Motor neuron (in vitro differentiated cells): ENCODE results near the gene C2CD2. TPM values are rescaled to one million over a fixed set of nuclear protein-coding genes. Genes with fewer than 3 reads are reported as not detected.

ENCODE experiments used
- ATAC-seq, 8 experiments: fragments of 200-7000 bp; cut with Tn5 transposase; replicated peaks in 6 of 8; 2 replicates each; pipeline ENCODE4 v1.8.0; 2021; ENCODE audit warnings: mild to moderate bottlenecking in 8 of 8, moderate library complexity in 8 of 8
- H3K27ac ChIP-seq, 2 donors: fragments of 250-450 bp; sonication (Bioruptor Pico); 2 replicates each; pipeline ENCODE4 v1.9.0; 2021; ENCODE audit warnings: antibody characterized with exemption in 2 of 2, mild to moderate bottlenecking in 2 of 2, moderate library complexity in 1 of 2
- H3K4me1 ChIP-seq, 2 donors: fragments of 250-450 bp; sonication (Bioruptor Pico); replicated peaks in 1 of 2; 2 replicates each; pipeline ENCODE4 v1.6.1; 2021; ENCODE audit warnings: antibody characterized with exemption in 2 of 2, mild to moderate bottlenecking in 2 of 2, moderate library complexity in 1 of 2
- H3K4me3 ChIP-seq, 5 donors: fragments of 250-450 bp; sonication (Bioruptor Pico); 2 replicates each; pipeline ENCODE4 v1.9.0; 2021; ENCODE audit warnings: antibody characterized with exemption in 5 of 5, mild to moderate bottlenecking in 5 of 5, moderate library complexity in 4 of 5
- WGBS, 10 experiments: fragments of 450-650 bp; shearing (Covaris generic); methylation state at CpG; one replicate each; pipeline ENCODE4 v1.0.0; 2022; 5-methylcytosine and 5-hydroxymethylcytosine counted together
- in situ Hi-C, 9 experiments: fragments of 400-800 bp; cut with MboI; loops; one replicate each; pipeline ENCODE4 v1.15.0; 2021; ENCODE audit warnings: low sequenced_read_pairs in 9 of 9, low pct_unique_long_range_greater_than_20kb in 2 of 9; ENCODE audit not compliant: unreplicated experiment in 9 of 9
- total RNA-seq, 8 experiments: library from RNA; unstranded; fragments of 300-600 nt; gene quantifications; 2 replicates each; pipeline versions ENCODE4 v1.2.3 to v1.2.4, GENCODE V29; 2022

Gene C2CD2
- total RNA-seq, 8 experiments from 2014 or later: 3.5 to 22.3 (median 6.6) TPM

GRCh38 chr21:41920476-41920875 lies 33.3 kb downstream of the C2CD2 start:
- in situ Hi-C loops: loop anchor here in 1 of 9 experiments (25.0 kb wide), 1 partner anchor 108 kb away; no protein-coding TSS in a partner anchor
- Histone ChIP-seq H3K27ac (no peak overlapping the region), H3K4me3 (no peak overlapping the region), H3K4me1 (peaks cover 3 to 12% of the 10 kb centered on the region in 2 donors)
- peak in 4 of 8 experiments; percentile 30 to 57 (median 46) for ATAC-seq
- WGBS, 10 experiments: 39 to 93% (median 74%) methylated on average over 2 to 5 of the region's 5 CpGs; no CpG with 5 or more reads in 1 of the 10 experiments

- Histone ChIP-seq H3K4me1 (peaks cover 3 to 12% of the 10 kb centered on the region in 2 donors), H3K27ac (no peak overlapping the region), H3K4me3 (no peak overlapping the region)
- in situ Hi-C loops: loop anchor here in 1 of 9 experiments (25.0 kb wide), 1 partner anchor 108 kb away; no protein-coding TSS in a partner anchor
- ATAC-seq: no peak
- WGBS, 10 experiments: 70 to 100% (median 85%) methylated on average over 1 to 10 of the region's 15 CpGs; no CpG with 5 or more reads in 2 of the 10 experiments
Measured at GRCh38 chr21:41919666-41920398, 34.0 kb downstream of the C2CD2 start.

DNA sequence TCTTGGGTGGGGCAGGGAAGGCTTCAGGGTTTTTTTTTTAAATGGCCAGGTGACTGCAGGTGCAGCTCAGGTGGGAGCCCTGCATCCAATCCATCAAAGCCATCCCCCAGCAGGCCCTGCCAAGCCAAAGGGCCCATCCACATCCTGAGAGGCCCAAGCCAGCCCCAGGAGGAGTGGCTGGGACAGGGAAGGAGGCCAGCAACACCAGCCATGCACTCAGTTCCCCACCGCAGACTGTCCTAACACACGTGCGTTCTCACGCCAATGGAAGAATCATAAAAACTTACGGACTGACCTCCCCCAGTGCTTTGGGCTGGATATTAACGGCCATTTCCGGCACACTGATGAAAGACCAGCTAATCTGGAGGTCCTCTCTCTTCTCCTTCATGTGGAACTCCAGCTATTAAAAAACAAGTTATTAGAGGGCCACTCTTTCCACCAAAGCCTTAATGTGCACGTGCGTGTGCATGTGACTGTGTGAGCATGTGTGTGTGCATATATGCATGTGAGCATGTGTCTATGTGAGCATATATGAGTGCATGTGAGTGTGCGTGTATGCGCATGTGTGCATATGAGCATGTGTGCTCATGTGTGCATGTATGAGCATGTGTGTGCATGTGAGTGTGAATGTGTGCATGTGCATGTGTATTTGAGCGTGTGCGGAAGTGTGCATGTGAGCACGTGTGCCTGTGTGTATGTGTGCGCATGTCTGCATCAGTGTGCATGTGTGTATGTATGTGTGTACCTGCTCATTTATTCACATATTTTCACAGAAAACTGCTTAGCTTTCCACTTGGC lies 35.1 kb downstream of the C2CD2 start:
- Histone ChIP-seq H3K4me1 (peaks cover 3 to 12% of the 10 kb centered on the region in 2 donors), H3K27ac (no peak overlapping the region), H3K4me3 (no peak overlapping the region)
- in situ Hi-C loops: loop anchor here in 1 of 9 experiments (25.0 kb wide), 1 partner anchor 106 kb away; no protein-coding TSS in a partner anchor
- ATAC-seq: no peak
- WGBS, 10 experiments: 90 to 100% (median 95%) methylated on average over 2 to 7 of the region's 15 CpGs; no CpG with 5 or more reads in 4 of the 10 experiments

DNA sequence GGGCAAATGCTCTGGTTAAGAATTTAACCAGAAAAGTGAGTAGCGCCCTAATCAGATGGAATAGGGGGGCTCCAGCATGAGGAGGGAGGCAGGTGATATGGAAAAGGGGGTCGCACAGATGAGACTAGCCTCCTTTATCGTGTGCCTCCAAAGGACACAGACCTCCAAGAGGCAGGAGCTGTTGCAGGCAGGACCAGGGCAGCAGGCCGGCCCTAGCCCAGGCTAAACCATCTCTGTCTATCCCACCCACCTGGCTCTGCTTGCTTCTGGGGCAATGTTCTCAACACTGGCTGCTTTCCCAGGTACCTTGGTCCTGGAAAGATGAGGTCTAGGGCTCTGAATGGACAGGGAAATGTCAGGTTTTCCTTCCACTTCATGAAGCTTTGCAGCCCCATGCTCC lies 36.3 kb downstream of the C2CD2 start:
- WGBS, 10 experiments: 80 to 100% (median 100%) methylated on average over 1 to 3 of the region's 4 CpGs; no CpG with 5 or more reads in 1 of the 10 experiments
- Histone ChIP-seq H3K4me1 (peaks cover 3 to 12% of the 10 kb centered on the region in 2 donors), H3K27ac (no peak overlapping the region), H3K4me3 (no peak overlapping the region)
- ATAC-seq: no peak
- in situ Hi-C loops: loop anchor here in 1 of 9 experiments (25.0 kb wide), 1 partner anchor 105 kb away; no protein-coding TSS in a partner anchor

DNA sequence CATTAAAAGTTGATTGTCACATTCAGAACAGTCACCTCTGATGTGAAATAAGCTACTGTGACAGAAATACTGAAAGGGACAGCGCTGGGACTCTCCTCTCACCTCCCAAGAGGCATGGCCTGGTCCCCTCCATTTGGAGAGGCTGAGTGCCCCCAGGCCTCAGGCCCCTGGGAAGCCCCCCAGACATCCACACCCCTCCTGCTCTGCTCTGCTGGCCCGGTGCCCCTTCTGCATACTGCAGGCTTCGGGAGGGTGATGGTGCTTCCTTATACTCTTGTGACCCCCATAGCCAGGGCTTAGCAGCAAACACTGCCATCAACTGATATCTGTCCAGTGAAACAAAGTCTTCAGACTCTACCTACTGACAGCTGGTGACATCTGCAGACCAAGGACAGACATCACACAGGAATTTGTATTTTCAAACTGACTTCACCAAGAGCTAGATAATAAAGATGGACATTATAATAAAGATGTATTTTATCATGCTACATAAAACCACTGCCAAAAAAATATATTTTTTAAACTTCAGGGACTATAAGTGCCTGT lies 36.9 kb downstream of the C2CD2 start:
- Histone ChIP-seq H3K27ac (no peak overlapping the region), H3K4me3 (no peak overlapping the region), H3K4me1 (peaks cover 3 to 12% of the 10 kb centered on the region in 2 donors)
- 50 to 100% (median 100%) methylated on average over 1 to 2 of the region's 3 CpGs; no CpG with 5 or more reads in 7 of the 10 experiments for WGBS, 10 experiments
- in situ Hi-C loops: loop anchor here in 1 of 9 experiments (25.0 kb wide), 1 partner anchor 105 kb away; no protein-coding TSS in a partner anchor
- ATAC-seq: no peak

- H3K4me3 ChIP-seq: no peak overlapping the region
- H3K27ac ChIP-seq: no peak overlapping the region
- in situ Hi-C loops: loop anchor here in 1 of 9 experiments (25.0 kb wide), 1 partner anchor 103 kb away; no protein-coding TSS in a partner anchor
- H3K4me1 ChIP-seq: peaks cover 0 to under 1% of the 10 kb centered on the region in 2 donors
- ATAC-seq: no peak
- whole genome bisulfite sequencing, 10 experiments: 40 to 100% (median 93%) methylated on average over 1 to 5 of the region's 6 CpGs; no CpG with 5 or more reads in 4 of the 10 experiments
Measured at GRCh38 chr21:41914965-41915364, 38.9 kb downstream of the C2CD2 start.

DNA sequence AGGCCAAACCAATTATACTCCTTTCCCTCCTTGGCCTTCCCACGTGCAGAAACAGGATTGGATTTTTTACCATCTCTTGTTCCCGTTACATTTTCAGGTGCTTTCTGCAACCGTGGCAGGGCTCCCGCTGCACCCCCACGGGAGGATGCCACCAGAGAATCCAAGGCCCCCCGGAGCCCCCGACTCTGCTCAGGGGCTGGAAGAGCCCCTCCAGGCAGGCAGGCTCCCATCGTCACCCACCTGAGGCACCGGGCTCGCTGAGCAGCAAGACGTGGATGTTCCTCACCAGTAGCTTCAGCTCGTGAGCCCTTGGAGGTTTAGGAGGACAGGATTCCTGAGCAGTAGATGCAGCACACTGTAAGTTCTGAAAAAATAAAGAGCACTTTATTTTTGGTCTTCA lies 39.5 kb downstream of the C2CD2 start:
- Histone ChIP-seq H3K27ac (no peak overlapping the region), H3K4me3 (no peak overlapping the region), H3K4me1 (no peaks in the 10 kb centered on the region)
- in situ Hi-C loops: loop anchor here in 1 of 9 experiments (25.0 kb wide), 1 partner anchor 102 kb away; no protein-coding TSS in a partner anchor
- 57 to 100% (median 93%) methylated on average over 1 to 4 of the region's 12 CpGs; no CpG with 5 or more reads in 3 of the 10 experiments for WGBS, 10 experiments
- ATAC-seq: no peak

DNA sequence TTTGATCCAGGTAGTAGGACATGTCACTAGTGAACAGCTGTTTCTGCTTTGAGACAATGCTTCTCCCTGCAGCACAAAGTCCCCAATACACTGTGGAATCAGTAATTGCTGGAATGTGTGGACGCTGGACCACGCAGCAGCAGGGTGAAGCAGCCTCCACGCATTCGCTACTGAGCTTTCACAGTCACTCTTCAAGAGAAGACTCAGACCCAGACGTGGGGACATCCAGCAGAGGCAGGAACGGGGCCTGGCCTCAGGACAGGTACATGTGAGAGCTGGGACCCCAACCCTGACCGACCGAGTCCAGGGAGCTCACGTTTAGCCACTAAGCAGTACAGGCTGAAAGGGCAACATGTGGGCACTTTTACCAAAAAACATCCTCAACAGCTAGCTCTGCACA lies 40.6 kb downstream of the C2CD2 start:
- no peak for ATAC-seq
- H3K27ac ChIP-seq: no peak overlapping the region
- in situ Hi-C loops: loop anchor here in 1 of 9 experiments (25.0 kb wide), 1 partner anchor 101 kb away; no protein-coding TSS in a partner anchor
- H3K4me3 ChIP-seq: no peak overlapping the region
- whole genome bisulfite sequencing, 10 experiments: 79 to 100% (median 100%) methylated on average over 1 to 5 of the region's 9 CpGs; no CpG with 5 or more reads in 3 of the 10 experiments
- H3K4me1 ChIP-seq: no peaks in the 10 kb centered on the region

DNA sequence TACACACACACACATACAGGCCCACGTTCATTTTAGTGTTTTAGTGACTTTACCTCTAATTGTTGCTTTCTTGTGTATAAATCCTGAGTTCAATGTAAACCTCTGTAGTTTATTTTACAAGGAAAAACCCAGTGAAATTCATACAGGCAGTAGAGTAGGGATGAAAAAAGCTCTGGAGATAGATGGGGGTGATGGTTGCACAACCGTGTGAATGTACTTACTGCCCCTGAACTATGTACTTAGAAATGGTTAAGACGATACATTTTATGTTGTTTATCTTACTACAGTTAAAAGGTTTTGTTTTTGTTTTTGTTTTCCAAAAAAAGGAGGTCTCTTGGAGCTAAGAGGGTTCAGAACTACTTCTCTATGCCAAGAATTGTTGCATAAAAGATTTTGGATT lies 45.0 kb downstream of the C2CD2 start:
- H3K4me1 ChIP-seq: no peaks in the 10 kb centered on the region
- WGBS, 10 experiments: 40 to 95% (median 79%) methylated on average over 1 to 3 of the region's 3 CpGs; no CpG with 5 or more reads in 1 of the 10 experiments
- no peak for ATAC-seq
- no peak overlapping the region for H3K27ac ChIP-seq
- in situ Hi-C loops: loop anchor here in 1 of 9 experiments (25.0 kb wide), 1 partner anchor 97 kb away; no protein-coding TSS in a partner anchor
- no peak overlapping the region for H3K4me3 ChIP-seq

DNA sequence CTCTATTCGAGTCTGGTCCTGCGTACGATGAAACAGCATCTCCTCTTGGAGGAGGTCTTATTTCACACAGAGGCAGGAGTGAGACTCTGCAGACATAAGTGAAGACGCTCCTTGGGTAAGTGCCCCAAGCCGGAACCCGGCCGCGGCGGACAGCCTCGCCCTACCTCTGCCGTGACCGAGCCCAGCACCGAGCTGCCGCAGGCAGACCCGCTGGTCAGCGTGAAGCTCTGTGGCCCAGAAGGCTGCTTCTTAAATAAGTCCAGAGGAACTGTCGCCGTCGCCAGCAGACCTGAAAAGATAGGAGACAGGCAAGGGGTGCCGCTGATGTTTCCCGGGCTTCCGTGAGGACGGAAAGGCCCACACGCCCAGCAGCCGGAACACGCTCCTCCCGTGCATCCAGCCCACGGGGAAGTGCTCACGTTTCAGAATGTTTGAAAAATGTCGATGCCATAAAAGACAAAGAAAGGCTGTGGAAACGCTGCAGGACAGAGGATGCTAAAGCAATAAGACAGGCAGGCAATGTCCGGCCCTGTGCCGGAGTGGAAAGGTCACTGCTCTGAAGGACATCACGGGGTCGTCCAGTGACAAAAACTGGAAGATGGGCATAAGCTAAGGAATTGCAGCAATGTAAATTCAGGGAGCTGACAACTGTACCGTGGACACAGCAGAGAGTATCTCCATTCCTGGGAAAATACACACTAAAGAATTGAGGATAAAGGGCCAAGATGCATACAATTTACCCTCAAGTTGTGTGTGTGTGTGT lies 46.1 kb downstream of the C2CD2 start:
- Histone ChIP-seq H3K27ac (no peak overlapping the region), H3K4me1 (no peaks in the 10 kb centered on the region), H3K4me3 (no peak overlapping the region)
- 91 to 100% (median 93%) methylated on average over 2 to 22 of the region's 36 CpGs; no CpG with 5 or more reads in 1 of the 10 experiments for WGBS, 10 experiments
- ATAC-seq: no peak
- in situ Hi-C loops: loop anchor here in 1 of 9 experiments (25.0 kb wide), 1 partner anchor 95 kb away; no protein-coding TSS in a partner anchor

- in situ Hi-C loops: loop anchor here in 1 of 9 experiments (25.0 kb wide), 1 partner anchor 94 kb away; no protein-coding TSS in a partner anchor
- no peak overlapping the region for H3K4me3 ChIP-seq
- WGBS, 10 experiments: 70 to 100% (median 96%) methylated on average over 1 to 12 of the region's 14 CpGs; no CpG with 5 or more reads in 4 of the 10 experiments
- ATAC-seq: no peak
- no peaks in the 10 kb centered on the region for H3K4me1 ChIP-seq
- H3K27ac ChIP-seq: no peak overlapping the region
Measured at GRCh38 chr21:41906770-41907169, 47.0 kb downstream of the C2CD2 start.
